Pons (tissue), 1 donor: Measurements from ENCODE around the gene CIITA.

ENCODE experiments used
- DNase-seq: peaks from one replicate; pipeline ENCODE4 v3.0.0-alpha.2; 2016; ENCODE audit warnings: low spot score

CIITA gene

DNA sequence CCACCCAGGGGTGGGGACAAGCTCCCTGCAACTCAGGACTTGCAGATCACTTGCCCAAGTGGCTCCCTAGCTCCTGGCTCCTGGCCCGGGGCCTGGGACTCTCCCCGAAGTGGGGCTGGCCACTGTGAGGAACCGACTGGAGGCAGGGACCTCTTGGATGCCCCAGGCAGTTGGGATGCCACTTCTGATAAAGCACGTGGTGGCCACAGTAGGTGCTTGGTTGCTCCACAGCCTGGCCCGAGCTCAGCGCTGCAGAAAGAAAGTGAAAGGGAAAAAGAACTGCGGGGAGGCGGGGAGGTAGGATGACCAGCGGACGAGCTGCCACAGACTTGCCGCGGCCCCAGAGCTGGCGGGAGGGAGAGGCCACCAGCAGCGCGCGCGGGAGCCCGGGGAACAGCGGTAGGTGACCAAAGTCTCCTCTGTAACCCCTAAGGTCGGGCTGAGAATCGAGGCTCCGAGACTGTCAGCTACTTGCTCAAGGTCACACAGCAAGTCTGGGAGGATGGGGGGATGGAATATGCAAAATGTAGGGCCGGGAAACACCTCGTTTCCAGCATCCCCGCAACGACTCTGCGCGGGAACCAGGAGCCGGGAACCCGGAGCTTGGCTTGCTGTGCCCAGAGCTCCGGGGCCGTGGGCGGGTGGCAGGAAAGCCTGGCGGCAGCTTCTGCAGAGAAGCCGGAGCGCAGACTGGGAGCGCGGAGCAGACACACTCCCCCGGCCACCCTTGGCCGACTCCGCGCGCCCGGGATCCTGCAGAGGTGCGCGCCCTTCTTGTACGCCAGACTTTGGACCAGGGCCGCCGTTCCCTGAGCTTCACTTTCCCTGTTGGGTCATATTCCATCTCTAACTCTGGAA lies 1.9 kb downstream of the CIITA start:
- DNase-seq: no peak

DNA sequence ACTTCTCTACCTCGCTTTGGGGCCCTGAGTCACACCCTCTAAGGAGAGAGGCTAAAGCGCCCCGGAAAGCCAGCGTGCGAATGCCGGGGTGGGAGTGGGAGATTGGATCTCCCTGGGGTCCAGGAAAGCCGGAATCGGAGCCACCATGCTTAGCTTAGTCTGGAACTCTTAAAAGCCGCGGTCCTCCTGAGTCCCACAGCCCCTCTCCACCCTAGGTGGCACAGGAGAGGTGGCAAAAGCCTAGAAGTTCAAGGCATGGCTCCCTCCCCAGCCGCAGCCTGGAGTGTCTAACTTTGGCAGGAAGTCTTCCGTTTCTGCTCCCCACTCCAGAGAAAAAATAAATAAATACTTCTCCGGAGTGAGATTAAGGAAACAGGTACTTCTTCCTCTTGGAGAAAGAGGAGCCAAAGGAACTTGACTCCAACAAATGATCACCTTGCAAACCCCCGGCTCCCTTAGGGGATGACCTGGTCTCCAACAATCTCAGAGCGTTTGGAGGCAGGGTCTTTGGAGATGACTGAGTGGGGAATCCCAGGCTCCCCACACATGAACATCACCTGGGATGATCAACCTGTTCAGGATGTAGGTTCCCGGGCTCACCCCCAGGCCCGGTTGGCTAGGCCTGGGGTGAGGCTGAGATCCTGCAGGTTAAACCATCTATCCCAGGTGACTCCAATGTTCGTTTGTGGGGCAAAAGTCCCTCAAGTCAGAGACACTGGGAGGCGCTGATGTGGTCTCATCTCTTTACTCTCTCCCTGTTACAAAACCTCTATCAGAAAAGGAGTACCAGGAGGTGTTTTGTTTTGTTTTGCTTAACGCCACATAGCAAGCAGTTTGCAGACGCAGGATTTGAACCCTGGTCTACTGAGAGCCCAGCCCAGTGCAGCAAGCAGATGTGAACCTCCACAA lies 2.9 kb downstream of the CIITA start:
- no peak for DNase-seq

DNA sequence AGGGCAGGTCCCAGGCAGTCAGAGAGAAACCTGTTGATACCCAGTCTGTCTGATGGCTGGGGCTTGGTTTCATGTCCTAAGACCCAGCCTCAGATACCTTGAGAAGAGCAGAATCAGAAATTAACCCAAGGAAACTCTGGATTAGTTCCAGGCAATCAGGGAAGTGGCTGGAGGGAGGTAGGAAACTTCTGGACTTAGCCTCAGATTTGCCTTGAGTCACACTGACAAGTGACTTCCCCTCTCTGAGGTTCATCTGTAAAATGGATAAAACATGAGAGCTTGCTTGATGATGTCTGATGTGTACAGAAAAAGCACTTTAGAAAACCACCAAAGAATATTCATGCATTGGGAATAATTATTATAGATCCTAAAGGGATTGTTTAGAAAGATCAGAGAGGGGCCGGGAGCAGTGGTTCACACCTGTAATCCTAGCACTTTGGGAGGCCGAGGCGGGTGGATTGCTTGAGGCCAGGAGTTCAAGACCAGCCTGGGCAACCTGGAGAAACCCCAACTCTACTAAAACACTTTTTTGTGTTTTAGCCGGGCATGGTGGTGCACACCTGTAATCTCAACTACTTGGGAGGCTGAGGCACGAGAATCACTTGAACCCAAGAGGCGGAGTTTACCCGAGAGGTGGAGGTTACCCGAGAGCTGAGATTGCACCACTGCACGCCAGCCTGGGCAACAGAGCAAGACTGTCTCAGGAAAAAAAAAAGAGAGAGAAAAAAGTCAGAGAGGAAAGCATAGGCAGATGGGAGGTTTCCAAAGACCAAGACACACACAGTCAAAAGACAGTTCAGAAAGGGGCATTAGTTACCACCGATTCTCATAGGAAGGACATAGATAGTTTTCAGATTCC lies 3.8 kb downstream of the CIITA start:
- DNase-seq: no peak

DNA sequence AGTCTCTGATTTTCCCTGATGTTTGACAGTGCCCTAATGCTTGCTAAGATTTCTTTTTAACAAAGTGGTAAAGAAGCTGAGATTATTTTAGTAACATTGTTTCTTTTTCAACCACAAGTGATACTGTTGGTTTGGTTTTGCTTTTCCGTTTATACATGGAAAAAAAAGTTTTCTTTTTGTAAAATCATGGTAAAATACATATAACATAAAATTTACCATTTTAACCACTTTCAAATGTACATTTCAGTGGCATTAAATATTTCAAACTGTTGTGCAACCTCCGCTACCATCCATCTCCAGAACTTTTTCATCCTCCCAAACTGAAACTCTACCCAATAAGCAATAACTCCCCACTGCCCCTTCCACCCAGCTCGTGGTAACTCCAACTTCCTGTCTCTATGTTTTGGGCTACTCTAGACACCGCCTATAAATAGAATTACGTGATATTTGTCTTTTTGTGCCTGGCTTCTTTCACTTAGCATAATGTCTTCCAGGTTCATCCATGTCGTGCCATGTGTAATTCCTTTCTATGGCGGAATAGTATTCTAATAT lies 4.6 kb downstream of the CIITA start:
- no peak for DNase-seq

DNA sequence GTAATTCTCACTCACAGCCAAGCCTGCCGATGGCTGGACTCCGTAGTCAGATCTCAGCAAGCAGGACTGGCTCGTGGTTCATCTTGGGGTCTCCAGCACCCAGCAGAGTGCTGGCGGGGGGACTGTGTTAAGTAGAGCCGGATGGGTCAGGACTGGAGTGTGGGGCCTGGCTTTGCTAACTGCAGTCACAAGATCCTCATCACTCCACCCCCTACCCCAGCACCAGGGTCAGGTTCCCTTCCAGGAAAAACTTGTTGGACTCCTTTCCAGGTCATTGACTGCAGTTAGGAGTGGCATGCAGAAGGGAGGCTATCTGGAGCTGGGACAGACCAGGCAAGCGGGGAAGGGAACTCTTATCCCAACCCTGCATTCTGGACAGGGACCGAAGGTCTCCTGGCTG lies 6.0 kb downstream of the CIITA start:
- DNase-seq: no peak

DNA sequence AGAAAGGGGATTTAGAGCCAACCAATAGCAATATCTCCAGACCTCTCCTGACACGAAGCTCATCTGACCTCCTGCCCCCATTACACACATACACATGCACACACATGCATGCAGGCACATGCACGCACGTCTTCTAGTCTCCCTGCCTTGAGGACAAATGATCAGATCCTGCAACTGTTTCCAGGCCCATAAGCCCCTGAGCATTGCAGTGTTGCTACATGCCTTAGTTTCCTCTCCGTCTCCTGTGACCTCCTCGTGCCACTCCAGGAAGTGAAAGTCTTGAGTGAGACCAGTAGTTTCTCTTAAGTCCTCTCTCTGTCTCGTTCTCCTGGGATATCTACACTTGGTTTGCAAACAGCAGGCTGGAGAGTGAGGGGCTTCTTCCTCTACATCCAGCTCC lies 8.2 kb downstream of the CIITA start:
- DNase-seq: peak; percentile 81

DNA sequence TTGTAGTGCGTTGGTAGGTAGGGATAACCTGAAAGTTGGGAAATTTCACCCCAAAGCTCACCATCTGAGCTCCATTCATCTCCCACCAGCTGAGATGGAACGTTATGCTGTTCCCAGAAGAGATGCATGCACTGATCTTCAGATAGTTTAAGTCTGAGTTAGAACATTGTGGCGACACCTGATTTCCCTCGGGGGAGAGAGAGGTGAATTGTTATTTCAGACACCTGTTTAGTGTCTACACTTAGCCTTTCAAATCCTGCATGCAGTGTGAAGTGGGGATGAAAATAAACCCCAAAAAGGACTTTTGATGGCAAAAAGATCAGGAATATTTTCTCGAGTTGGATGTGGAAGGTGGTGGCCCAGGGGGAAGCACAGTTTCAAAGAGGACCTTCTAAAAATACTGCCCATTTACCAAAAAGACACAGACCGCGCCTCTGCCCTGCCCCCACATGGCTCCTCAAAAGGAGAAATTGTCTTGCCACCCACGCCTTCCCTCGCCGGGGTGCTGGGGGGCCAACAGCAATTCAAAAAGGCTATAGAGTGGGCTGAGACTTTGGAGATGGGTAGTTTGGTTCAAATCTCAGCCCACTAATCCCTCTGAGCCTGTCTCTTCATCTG lies 11.4 kb downstream of the CIITA start:
- no peak for DNase-seq

DNA sequence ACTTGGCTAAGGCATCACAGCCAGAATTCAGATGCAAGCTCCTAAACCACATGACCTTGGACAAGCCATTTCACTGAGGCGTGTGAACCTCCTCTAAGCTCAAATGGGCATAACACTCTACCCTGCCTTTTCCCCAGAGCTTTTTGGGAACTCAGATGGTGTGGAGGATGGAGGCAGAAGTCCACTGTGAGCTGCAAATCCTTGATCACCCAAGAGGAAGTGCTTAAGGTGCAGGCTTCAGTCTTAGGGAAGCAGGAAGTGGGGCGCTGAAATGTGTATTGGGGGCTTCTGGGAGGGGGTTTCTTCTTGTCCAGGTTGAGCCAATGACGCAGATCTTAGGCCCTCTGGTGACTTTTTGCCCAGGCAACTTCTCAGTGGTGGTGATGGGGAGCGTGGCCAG lies 12.9 kb downstream of the CIITA start:
- DNase-seq: no peak

DNA sequence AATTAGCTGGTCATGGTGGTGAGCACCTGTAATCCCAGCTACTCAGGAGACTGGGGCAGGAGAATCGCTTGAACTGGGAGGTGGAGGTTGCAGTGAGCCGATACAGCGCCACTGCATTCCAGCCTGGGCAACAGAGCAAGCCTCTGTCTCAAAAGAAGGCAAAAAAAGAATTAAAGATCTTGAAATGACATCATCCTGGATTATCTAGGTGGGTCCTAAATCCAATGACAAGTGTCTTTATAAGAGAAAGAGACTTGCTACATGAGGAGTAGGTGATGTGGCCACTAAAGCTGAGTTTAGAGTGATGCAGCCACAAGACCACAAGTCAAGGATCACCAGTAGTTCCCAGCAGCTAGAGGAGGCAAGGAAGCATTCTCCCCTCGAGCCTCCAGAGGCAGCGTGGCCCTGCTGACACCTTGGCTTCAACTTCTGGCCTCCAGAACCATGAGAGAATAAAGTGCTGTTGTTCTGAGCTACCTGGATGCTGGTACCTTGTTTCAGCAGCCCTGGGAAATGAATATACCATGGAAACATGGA lies 15.8 kb downstream of the CIITA start:
- no peak for DNase-seq

DNA sequence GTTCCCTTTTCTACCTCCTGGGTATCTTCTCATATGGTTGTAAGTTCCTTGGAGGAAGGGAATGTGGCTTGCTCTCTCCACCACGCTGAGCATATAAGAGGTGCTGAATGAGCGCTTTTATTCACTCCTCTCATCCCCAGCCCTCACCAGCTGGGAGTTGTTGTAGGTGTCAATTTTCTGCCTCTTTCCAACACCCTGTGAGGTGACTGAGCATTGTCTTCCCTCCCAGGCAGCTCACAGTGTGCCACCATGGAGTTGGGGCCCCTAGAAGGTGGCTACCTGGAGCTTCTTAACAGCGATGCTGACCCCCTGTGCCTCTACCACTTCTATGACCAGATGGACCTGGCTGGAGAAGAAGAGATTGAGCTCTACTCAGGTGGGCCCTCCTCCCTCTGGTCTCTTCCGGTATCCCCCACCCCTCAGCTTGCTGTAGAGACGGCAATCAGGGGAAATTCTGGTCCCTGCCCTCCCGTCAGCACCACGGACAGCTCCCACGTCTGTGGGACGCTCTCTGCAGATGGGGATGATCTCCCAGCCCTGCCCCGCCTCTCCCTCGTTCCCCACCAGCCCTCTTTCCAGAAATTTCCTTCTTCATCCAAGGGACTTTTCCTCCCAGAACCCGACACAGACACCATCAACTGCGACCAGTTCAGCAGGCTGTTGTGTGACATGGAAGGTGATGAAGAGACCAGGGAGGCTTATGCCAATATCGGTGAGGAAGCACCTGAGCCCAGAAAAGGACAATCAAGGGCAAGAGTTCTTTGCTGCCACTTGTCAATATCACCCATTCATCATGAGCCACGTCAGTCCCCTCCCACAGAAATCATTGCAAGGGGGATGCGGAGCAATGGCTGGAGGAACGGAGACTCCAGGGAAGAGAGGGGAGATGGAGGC lies 18.3 kb downstream of the CIITA start:
- DNase-seq: no peak

DNA sequence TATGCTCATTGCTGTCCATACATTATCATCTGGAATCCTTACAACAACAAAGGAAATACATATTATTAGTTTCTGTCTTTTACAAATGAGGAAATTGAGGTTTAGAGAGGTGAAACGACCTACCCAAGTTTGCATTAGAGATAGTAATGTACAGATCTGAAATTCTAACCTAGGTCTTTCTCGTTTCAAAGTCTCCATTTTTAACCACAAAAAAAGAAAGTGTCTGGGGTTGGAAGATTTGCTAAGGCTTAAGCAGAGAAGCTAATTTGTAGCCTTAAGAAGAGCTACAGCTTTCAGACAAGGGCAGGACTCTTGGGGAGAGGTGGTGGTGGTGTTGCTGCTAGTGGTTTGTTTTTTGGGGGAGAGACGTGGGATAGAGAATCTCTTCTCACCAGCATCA lies 19.2 kb downstream of the CIITA start:
- no peak for DNase-seq

DNA sequence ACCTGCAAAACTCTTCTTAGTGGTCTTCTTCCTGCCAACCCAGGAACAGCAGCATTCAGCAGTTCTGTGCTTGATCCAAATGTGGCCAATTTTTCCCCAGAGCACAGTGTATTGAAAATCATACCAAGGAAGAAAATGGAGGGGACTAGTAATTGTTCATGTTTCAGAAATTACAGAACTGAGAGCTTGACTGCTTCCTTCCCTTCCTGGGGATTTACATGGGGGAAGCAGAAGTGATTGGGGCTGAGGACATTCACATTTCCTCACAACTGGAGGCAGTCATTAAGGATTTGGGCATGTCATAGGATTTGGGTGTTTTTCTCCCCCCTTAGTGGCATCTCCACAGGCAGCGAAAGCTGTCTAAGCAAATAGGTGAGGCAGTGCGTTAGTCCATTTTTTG lies 19.7 kb downstream of the CIITA start:
- no peak for DNase-seq

DNA sequence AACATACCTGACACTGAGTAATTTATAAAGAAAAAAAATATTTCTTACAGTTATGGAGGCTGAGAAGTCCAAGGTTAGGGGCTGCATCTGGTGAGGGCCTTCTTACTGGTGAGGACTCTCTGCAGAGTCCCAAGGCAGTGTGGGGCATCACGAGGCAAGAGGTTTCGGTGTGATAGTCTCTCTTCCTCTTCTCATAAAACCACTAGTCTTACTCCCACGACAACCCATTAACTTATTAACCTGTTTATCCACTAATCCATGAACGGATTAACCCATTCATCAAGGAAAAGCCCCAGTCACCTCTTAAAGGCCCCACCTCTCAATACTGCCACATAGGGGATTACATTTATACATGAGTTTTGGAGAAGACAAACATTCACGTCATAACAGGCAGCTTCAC lies 20.1 kb downstream of the CIITA start:
- DNase-seq: no peak

DNA sequence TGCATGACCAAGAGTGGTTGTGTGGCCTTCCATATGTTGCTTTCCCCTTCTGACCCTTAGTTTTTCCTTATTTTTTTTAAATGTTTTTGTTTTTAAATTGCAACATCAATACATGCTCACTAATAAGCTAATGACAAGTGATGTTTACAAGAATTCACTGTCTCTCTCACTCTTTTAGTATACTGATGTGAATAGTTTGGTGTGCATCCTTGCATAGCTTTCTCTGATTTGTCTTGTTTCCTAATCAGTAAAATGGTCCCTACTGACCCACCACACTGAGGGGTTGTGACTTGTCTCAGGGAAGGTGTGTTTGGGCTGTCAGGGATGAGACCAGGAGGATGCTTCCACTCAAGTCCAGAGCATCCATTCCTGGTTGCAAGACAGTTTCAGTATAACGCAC lies 26.0 kb downstream of the CIITA start:
- DNase-seq: no peak

DNA sequence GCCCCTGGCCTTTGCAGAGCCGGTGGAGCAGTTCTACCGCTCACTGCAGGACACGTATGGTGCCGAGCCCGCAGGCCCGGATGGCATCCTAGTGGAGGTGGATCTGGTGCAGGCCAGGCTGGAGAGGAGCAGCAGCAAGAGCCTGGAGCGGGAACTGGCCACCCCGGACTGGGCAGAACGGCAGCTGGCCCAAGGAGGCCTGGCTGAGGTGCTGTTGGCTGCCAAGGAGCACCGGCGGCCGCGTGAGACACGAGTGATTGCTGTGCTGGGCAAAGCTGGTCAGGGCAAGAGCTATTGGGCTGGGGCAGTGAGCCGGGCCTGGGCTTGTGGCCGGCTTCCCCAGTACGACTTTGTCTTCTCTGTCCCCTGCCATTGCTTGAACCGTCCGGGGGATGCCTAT lies 29.5 kb downstream of the CIITA start:
- DNase-seq: no peak

DNA sequence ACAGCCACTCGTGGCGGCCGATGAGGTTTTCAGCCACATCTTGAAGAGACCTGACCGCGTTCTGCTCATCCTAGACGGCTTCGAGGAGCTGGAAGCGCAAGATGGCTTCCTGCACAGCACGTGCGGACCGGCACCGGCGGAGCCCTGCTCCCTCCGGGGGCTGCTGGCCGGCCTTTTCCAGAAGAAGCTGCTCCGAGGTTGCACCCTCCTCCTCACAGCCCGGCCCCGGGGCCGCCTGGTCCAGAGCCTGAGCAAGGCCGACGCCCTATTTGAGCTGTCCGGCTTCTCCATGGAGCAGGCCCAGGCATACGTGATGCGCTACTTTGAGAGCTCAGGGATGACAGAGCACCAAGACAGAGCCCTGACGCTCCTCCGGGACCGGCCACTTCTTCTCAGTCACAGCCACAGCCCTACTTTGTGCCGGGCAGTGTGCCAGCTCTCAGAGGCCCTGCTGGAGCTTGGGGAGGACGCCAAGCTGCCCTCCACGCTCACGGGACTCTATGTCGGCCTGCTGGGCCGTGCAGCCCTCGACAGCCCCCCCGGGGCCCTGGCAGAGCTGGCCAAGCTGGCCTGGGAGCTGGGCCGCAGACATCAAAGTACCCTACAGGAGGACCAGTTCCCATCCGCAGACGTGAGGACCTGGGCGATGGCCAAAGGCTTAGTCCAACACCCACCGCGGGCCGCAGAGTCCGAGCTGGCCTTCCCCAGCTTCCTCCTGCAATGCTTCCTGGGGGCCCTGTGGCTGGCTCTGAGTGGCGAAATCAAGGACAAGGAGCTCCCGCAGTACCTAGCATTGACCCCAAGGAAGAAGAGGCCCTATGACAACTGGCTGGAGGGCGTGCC lies 30.1 kb downstream of the CIITA start:
- DNase-seq: no peak

DNA sequence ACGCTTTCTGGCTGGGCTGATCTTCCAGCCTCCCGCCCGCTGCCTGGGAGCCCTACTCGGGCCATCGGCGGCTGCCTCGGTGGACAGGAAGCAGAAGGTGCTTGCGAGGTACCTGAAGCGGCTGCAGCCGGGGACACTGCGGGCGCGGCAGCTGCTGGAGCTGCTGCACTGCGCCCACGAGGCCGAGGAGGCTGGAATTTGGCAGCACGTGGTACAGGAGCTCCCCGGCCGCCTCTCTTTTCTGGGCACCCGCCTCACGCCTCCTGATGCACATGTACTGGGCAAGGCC lies 30.7 kb downstream of the CIITA start:
- DNase-seq: no peak

DNA sequence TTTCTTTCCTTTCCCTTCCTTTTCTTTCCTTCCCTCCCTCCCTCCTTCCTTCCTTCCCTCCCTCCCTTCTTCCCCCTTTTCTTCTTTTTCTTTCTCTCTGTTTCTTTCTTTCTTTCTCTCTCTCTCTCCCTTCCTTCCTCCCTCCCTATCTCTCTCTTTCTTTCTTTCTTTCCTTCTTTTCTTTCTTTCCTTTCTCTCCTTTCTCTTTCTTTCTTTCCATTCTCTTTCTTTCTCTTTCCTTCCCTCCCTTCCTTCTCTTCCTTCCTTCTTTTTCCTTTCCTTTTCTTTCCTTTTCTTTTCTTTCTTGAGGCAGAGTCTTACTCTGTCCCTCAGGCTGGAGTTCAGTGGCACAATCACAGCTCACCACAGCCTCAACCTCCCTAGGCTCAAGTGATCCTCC lies 34.3 kb downstream of the CIITA start:
- DNase-seq: no peak

DNA sequence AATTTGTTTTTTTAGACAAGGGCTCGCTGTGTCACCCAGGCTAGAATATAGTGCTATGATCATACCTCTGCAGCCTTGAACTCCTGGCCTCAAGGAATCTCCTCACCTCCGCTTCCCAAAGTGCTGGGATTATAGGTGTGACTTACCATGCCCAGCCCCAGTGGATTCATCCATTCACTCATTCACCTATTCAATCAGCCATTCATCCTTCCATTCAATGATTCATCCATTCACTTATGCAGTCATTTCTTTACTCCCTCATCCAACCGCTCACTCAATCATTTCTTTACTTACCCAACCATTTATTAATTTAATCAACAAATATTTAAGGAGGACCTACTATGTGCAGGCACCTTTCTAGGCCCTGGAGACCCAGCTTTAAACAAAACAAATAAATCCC lies 39.5 kb downstream of the CIITA start:
- no peak for DNase-seq
